H1 (cell line): ENCODE measurements around the gene SHCBP1. TPM values are rescaled to one million over a fixed set of nuclear protein-coding genes. Genes with fewer than 3 reads are reported as not detected.

Source experiments
- CTCF ChIA-PET: fragments of 300-600 bp; sonication (Branson Sonifier 250); formaldehyde crosslinking; loops from one replicate; lab custom pipeline; 2021; ENCODE audit not compliant: partially characterized antibody; lab: Charles Lee
- POLR2A ChIA-PET: fragments of 300-600 bp; sonication (Branson Sonifier 250); formaldehyde crosslinking; loops from one replicate; lab custom pipeline; 2021; ENCODE audit warnings: inconsistent platforms; ENCODE audit not compliant: partially characterized antibody; lab: Charles Lee
- DNase-seq, 2 experiments: peaks; one replicate each; pipeline versions ENCODE4 v3.0.0 to v3.0.0-alpha.2; 2010 to 2022; ENCODE audit warnings: low spot score in 2 of 2, low read depth in 1 of 2, mixed read lengths in 1 of 2
- FAIRE-seq: peaks from 2 replicates; lab custom pipeline; 2011; peaks lifted over from hg19 to GRCh38; lab: Jason Lieb, UNC
- H2AFZ ChIP-seq: 2 replicates; pipeline ENCODE4 v1.8.1; 2012; ENCODE audit warnings: low read length, inconsistent platforms
- H2AK5ac ChIP-seq: 2 replicates; pipeline ENCODE4 v1.6.1; 2013; ENCODE audit warnings: low read depth, low read length
- H2BK120ac ChIP-seq: replicated peaks from 2 replicates; pipeline ENCODE3; 2013; ENCODE audit warnings: low read depth, low read length, inconsistent platforms
- H2BK12ac ChIP-seq: 2 replicates; pipeline ENCODE4 v1.6.1; 2013; ENCODE audit warnings: low read depth, low read length
- H2BK15ac ChIP-seq: 2 replicates; pipeline ENCODE4 v1.6.1; 2013; ENCODE audit warnings: low read length
- H2BK20ac ChIP-seq: 2 replicates; pipeline ENCODE4 v1.6.1; 2013; ENCODE audit warnings: low read length
- H2BK5ac ChIP-seq: 2 replicates; pipeline ENCODE4 v1.6.1; 2013; ENCODE audit warnings: low read depth, low read length
- H3K14ac ChIP-seq: 2 replicates; pipeline ENCODE4 v1.6.1; 2013; ENCODE audit warnings: inconsistent platforms; ENCODE audit not compliant: insufficient read length
- H3K18ac ChIP-seq: 2 replicates; pipeline ENCODE4 v1.6.1; 2013; ENCODE audit warnings: low read length; ENCODE audit errors: extremely low read depth
- H3K23ac ChIP-seq: 2 replicates; pipeline ENCODE4 v1.6.1; 2013; ENCODE audit warnings: inconsistent platforms; ENCODE audit not compliant: insufficient read length
- H3K23me2 ChIP-seq: 2 replicates; pipeline ENCODE4 v1.6.1; 2013; ENCODE audit warnings: low read depth, low read length
- H3K27ac ChIP-seq: 2 replicates; pipeline ENCODE4 v1.6.1; 2011; ENCODE audit warnings: low read depth, low read length, inconsistent platforms
- H3K27me3 ChIP-seq, 4 experiments: replicated peaks in 1 of 4; 1 replicate in 1 of 4; 2 replicates in 3 of 4; pipeline versions ENCODE4 v1.6.1 to v1.8.1; 2011 to 2013; ENCODE audit warnings: low read length in 3 of 4, mild to moderate bottlenecking in 3 of 4, inconsistent platforms in 2 of 4, mixed read lengths in 2 of 4, moderate library complexity in 1 of 4; ENCODE audit not compliant: control insufficient read depth in 3 of 4, insufficient read depth in 3 of 4; ENCODE audit errors: extremely low read depth in 1 of 4
- H3K36me3 ChIP-seq, 4 experiments: 2 replicates each; pipeline versions ENCODE4 v1.6.1 to v1.8.1; 2011 to 2013; ENCODE audit warnings: mild to moderate bottlenecking in 4 of 4, low read length in 3 of 4, moderate library complexity in 2 of 4, control low read depth in 1 of 4, inconsistent platforms in 1 of 4; ENCODE audit not compliant: insufficient read depth in 4 of 4, control insufficient read depth in 2 of 4
- H3K4ac ChIP-seq: replicated peaks from 2 replicates; pipeline ENCODE3; 2013; ENCODE audit warnings: low read length, low read depth, mixed read lengths, inconsistent platforms; ENCODE audit not compliant: insufficient read length
- H3K4me1 ChIP-seq, 4 experiments: replicated peaks in 1 of 4; 1 replicate in 1 of 4; 2 replicates in 3 of 4; pipeline versions ENCODE4 v1.6.1 to v1.8.1; 2011 to 2013; ENCODE audit warnings: low read length in 3 of 4, inconsistent platforms in 2 of 4, mixed read lengths in 1 of 4; ENCODE audit not compliant: insufficient read depth in 4 of 4, control insufficient read depth in 3 of 4
- H3K4me2 ChIP-seq, 2 experiments: 2 replicates each; pipeline versions ENCODE4 v1.6.1 to v1.8.1; 2011 to 2013; ENCODE audit warnings: low read depth in 2 of 2, low read length in 2 of 2, control low read depth in 1 of 2, inconsistent platforms in 1 of 2, mild to moderate bottlenecking in 1 of 2; ENCODE audit not compliant: insufficient read depth in 1 of 2
- H3K4me3 ChIP-seq, 4 experiments: fragments of 200-600, 300-600 bp in 1 of 4; sonication (generic), shearing (Covaris generic), sonication (Bioruptor Twin) in 1 of 4; 2 replicates each; pipeline versions ENCODE4 v1.5.1 to v1.8.1; 2011 to 2016; ENCODE audit warnings: low read length in 4 of 4, low read depth in 3 of 4, control low read depth in 2 of 4, inconsistent platforms in 2 of 4, mild to moderate bottlenecking in 2 of 4, mixed read lengths in 1 of 4, moderate library complexity in 1 of 4; ENCODE audit not compliant: insufficient read depth in 2 of 4; ENCODE audit errors: extremely low read depth in 1 of 4
- H3K56ac ChIP-seq: replicated peaks from 2 replicates; pipeline ENCODE3; 2013; ENCODE audit warnings: low read depth, mild to moderate bottlenecking, mixed read lengths, low read length, inconsistent platforms; ENCODE audit not compliant: insufficient read length
- H3K79me1 ChIP-seq: 2 replicates; pipeline ENCODE4 v1.6.1; 2013; ENCODE audit warnings: low read depth, low read length, control low read depth
- H3K79me2 ChIP-seq, 2 experiments: 2 replicates each; pipeline versions ENCODE4 v1.6.1 to v1.8.1; 2012 to 2013; ENCODE audit warnings: low read length in 2 of 2, mild to moderate bottlenecking in 2 of 2, inconsistent platforms in 1 of 2; ENCODE audit not compliant: insufficient read depth in 2 of 2, control insufficient read depth in 1 of 2
- H3K9ac ChIP-seq, 4 experiments: replicated peaks in 1 of 4; 1 replicate in 1 of 4; 2 replicates in 3 of 4; pipeline versions ENCODE4 v1.6.1 to v1.8.1; 2011 to 2013; ENCODE audit warnings: low read depth in 3 of 4, low read length in 3 of 4, control low read depth in 2 of 4, mild to moderate bottlenecking in 2 of 4, moderate library complexity in 2 of 4, inconsistent platforms in 1 of 4; ENCODE audit errors: extremely low read depth in 1 of 4
- H3K9me3 ChIP-seq, 2 experiments: 2 replicates each; pipeline versions ENCODE4 v1.6.1 to v1.8.1; 2012 to 2013; ENCODE audit warnings: mild to moderate bottlenecking in 2 of 2, moderate library complexity in 2 of 2, control low read depth in 1 of 2, inconsistent platforms in 1 of 2, low read depth in 1 of 2, low read length in 1 of 2, mixed read lengths in 1 of 2; ENCODE audit not compliant: insufficient read depth in 2 of 2
- H4K20me1 ChIP-seq, 2 experiments: replicated peaks in 1 of 2; 2 replicates each; pipeline versions ENCODE3 to v1.8.1; 2011 to 2013; ENCODE audit warnings: inconsistent platforms in 2 of 2, low read length in 2 of 2, mild to moderate bottlenecking in 1 of 2; ENCODE audit not compliant: insufficient read depth in 2 of 2, control insufficient read depth in 1 of 2
- H4K5ac ChIP-seq: 2 replicates; pipeline ENCODE4 v1.6.1; 2013; ENCODE audit warnings: low read length, low read depth, mixed read lengths, inconsistent platforms; ENCODE audit not compliant: insufficient read length
- H4K8ac ChIP-seq: 2 replicates; pipeline ENCODE4 v1.8.0; 2013; ENCODE audit warnings: mild to moderate bottlenecking, moderate library complexity, low read length, inconsistent platforms; ENCODE audit not compliant: insufficient read depth; ENCODE audit errors: extremely low read depth
- H4K91ac ChIP-seq: replicated peaks from 2 replicates; pipeline ENCODE3; 2013; ENCODE audit warnings: low read length, mixed read lengths, inconsistent platforms; ENCODE audit not compliant: insufficient read length
- CTCF ChIP-seq, 3 experiments: IDR thresholded peaks; 1 replicate in 2 of 3; 2 replicates in 1 of 3; pipeline versions ENCODE4 v1.5.1 to v1.6.1; 2011; ENCODE audit warnings: low read length in 3 of 3, mild to moderate bottlenecking in 3 of 3, inconsistent platforms in 2 of 3, low read depth in 1 of 3, moderate library complexity in 1 of 3; ENCODE audit not compliant: insufficient read depth in 1 of 3; ENCODE audit errors: control extremely low read depth in 1 of 3
- RAD21 ChIP-seq, 2 experiments: IDR thresholded peaks in 1 of 2; conservative IDR thresholded peaks in 1 of 2; 2 replicates each; pipeline ENCODE4 v1.6.1; 2011; ENCODE audit warnings: low read depth in 2 of 2, low read length in 2 of 2, improper control_type of control experiment in 1 of 2, inconsistent platforms in 1 of 2, mild to moderate bottlenecking in 1 of 2, moderate library complexity in 1 of 2
- RNF2 ChIP-seq: fragments of 200-900, 300-1000 bp; sonication (generic); IDR thresholded peaks from 2 replicates; pipeline ENCODE4 v1.7.1; 2016; ENCODE audit warnings: borderline replicate concordance, low read depth, mild to moderate bottlenecking, antibody characterized with exemption, low read length; ENCODE audit not compliant: poor library complexity, severe bottlenecking; ENCODE audit errors: missing control alignments
- WGBS, 2 experiments: shearing (Covaris generic) in 1 of 2; methylation state at CpG; one replicate each; pipeline versions ENCODE4 v1.1.6 to v1.1.7; 2013 to 2015; ENCODE audit warnings: low lambda C conversion rate in 2 of 2, mixed read lengths in 2 of 2, inconsistent platforms in 1 of 2, low coverage in 1 of 2, missing lambda C conversion rate in 1 of 2; ENCODE audit not compliant: insufficient replicate concordance in 2 of 2, insufficient coverage in 1 of 2, insufficient read length in 1 of 2; ENCODE audit errors: extremely low coverage in 1 of 2, missing lambda C conversion rate in 1 of 2; 5-methylcytosine and 5-hydroxymethylcytosine counted together
- polyA plus RNA-seq, 7 experiments: library from polyadenylated mRNA; depleted of rRNA in 3 of 7; stranded (reverse) in 5 of 7; unstranded in 2 of 7; fragments of >200 nt in 5 of 7; fragments of 200-250 nt in 2 of 7; gene quantifications; 1 replicate in 5 of 7; 2 replicates in 1 of 7; 4 replicates in 1 of 7; pipeline versions ENCODE4 v1.2.1 to v1.2.3, GENCODE V29; 2011 to 2013; ENCODE audit warnings: missing spikeins in 2 of 7, mixed read lengths in 2 of 7
- total RNA-seq: library from RNA; stranded (reverse); fragmentation: NEBNext Ultra II Directional; extraction: Animal tissue kit (Norgen Biotek cat#: 25700); gene quantifications from 2 replicates; pipeline ENCODE4 v1.2.1, GENCODE V29; 2021

The SHCBP1 gene
- total and polyA plus RNA-seq, 2 of the 8 experiments (the other 6 are each of a cell fraction or from before 2014, with no cell fraction given): 5.7 to 14.8 TPM

- H2BK20ac ChIP-seq: no peak overlapping the region; the same call in 1 of the 2 replicates
- peaks cover 0 to 6% (median 2%) of the 10 kb centered on the region in 4 experiments; a peak in 1 of 7 replicates for H3K4me1 ChIP-seq
- no peaks in the 10 kb centered on the region; a peak in 1 of 7 replicates for H3K27me3 ChIP-seq
- peak; percentile 37 to 61 (median 41) for TF ChIP-seq CTCF (IDR thresholded peaks at IDR 0.05; ENCODE audit: control extremely low read depth in 1 of 3, insufficient read depth in 1 of 3, low read depth in 1 of 3, low read length in 3 of 3)
- peak; percentile 27 to 31 for TF ChIP-seq RAD21 (IDR thresholded peaks at IDR 0.05 in 1 of 2, conservative IDR thresholded peaks at IDR 0.05 in 1 of 2; ENCODE audit: low read depth in 2 of 2, low read length in 2 of 2)
- no peak for TF ChIP-seq RNF2
- ChIA-PET CTCF (interaction anchor here (0.6 to 2.0 kb wide), 5 partner anchors 12 to 122 kb away, joined by 3 to 10 read pairs (median 3); partner anchors contain the start of gene ORC6), POLR2A (no interaction called here)
- no peaks in the 10 kb centered on the region for H3K36me3 ChIP-seq
- H3K4ac ChIP-seq: no peak overlapping the region
- H4K8ac ChIP-seq: no peak overlapping the region
- no peak overlapping the region for H4K5ac ChIP-seq
- DNase-seq (no peak), FAIRE-seq (no peak)
- no peak overlapping the region for H2AK5ac ChIP-seq
- H3K18ac ChIP-seq: no peak overlapping the region
- H4K91ac ChIP-seq: no peak overlapping the region
- no peaks in the 10 kb centered on the region for H3K79me2 ChIP-seq
- no peak overlapping the region for H3K4me2 ChIP-seq
- H2BK120ac ChIP-seq: no peak overlapping the region
- H2BK15ac ChIP-seq: no peak overlapping the region
- H2BK5ac ChIP-seq: no peak overlapping the region
- H2BK12ac ChIP-seq: no peak overlapping the region
- H3K14ac ChIP-seq: no peak overlapping the region
- H3K27ac ChIP-seq: no peak overlapping the region
- no peaks in the 10 kb centered on the region for H4K20me1 ChIP-seq
- H3K23ac ChIP-seq: no peak overlapping the region
- H3K4me3 ChIP-seq: no peak overlapping the region
- no peak overlapping the region for H3K56ac ChIP-seq
- no peak overlapping the region for H3K9ac ChIP-seq
- H2AFZ ChIP-seq: peak overlapping the region; percentile 22; the same call in 1 of the 2 replicates
- 81% methylated on average over 8 of the region's 8 CpGs; no CpG with 5 or more reads in 1 of the 2 experiments for WGBS, 2 experiments
- H3K9me3 ChIP-seq: no peaks in the 10 kb centered on the region
- no peaks in the 10 kb centered on the region for H3K79me1 ChIP-seq
- no peaks in the 10 kb centered on the region for H3K23me2 ChIP-seq
Measured at GRCh38 chr16:46648656-46649055, 27.5 kb upstream of the SHCBP1 start.
